T47D (cell line): ENCODE results near the gene TRAPPC12.
"Not testable (repeated sequence)": the region's sequence is repeated elsewhere in the genome, so short reads cannot be mapped to it uniquely, and the experiment has no call there.

ENCODE experiments used
- DNase-seq, 2 experiments: peaks; one replicate each; pipeline versions ENCODE4 v3.0.0 to v3.0.0-alpha.2; 2011 to 2012; ENCODE audit warnings: low read depth in 1 of 2, low spot score in 1 of 2
- JUND ChIP-seq: IDR thresholded peaks from 2 replicates; pipeline ENCODE4 v1.6.1; 2012; ENCODE audit warnings: low read depth
- in situ Hi-C: cut with HindIII; loops from 2 replicates; pipeline ENCODE4 v1.10.0; 2016; ENCODE audit warnings: low sequenced_read_pairs, low pct_unique_long_range_greater_than_20kb

The TRAPPC12 gene

DNA sequence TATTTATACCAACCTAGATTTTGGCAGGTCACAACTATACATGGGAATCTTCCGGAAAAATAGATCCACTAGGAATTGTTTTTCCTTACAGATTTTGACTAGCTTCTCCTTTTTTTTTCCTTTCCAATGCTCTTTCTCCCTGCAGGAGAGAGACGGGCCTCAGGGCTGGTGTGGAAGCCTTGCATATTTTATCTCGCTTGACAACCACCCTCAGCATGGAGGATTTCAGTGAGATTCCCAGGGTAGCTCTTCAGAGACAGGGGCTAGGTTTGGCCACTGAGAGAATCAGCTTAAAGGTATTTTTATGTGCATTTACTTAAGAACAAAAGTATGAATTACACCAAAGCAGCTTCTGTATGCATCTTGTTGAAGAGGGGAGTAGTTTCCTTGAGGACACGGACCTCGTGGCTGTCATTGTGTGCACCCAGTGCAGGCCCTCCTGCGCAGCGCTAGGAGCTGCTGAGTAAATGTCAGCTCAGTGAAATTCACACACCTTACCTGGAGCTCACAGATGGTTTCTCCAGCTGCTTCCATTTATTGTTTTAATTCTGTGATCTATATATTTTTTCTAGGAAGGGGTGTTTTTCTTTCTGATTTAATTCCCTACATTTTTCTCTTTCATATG, 54.4 kb downstream of the TRAPPC12 start:
- in situ Hi-C loops, result no loop called here
- DNase-seq, result no peak
- no peak for TF ChIP-seq JUND

DNA sequence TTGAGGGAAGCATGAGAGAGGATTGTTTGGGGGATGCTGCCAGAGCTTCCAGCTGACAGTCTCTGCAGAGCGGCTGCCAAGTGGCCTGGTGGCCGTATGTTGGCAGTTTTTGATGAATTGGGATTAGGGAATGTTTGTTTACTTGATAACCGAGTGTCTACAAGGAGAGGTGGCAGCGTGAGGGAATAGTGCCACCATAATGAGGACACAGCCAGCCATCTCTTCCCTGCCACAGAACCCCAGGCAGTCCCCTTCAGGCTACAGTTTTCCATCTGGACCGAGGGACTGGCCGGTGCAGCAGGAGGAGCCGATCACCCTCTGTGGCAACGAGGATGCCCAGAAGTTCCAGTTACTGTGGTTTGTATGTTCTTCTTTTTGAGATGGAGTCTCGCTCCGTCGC, 55.2 kb downstream of the TRAPPC12 start:
- TF ChIP-seq JUND, result no peak
- no peak for DNase-seq
- in situ Hi-C loops, result no loop called here

DNA sequence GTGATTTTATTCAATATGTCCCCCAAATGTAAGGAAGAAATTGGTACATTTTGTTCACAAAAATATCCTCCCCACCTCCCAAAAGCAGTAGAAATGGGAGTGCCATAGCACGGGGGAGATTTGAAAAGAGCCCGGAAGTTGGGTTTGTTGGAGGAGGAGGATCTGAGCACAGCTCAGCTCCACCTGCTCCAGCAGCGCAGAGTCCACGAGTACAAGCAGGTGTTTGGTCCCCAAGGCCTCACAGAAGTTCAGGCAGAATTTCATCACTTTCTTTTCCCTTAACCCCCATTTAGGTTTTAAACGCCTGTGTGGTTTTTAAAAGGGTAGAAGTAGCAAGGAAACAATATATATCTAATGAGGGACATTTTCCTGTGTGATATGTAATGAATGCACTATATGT, 56.0 kb downstream of the TRAPPC12 start:
- no peak for TF ChIP-seq JUND
- in situ Hi-C loops, result no loop called here
- no peak for DNase-seq

DNA sequence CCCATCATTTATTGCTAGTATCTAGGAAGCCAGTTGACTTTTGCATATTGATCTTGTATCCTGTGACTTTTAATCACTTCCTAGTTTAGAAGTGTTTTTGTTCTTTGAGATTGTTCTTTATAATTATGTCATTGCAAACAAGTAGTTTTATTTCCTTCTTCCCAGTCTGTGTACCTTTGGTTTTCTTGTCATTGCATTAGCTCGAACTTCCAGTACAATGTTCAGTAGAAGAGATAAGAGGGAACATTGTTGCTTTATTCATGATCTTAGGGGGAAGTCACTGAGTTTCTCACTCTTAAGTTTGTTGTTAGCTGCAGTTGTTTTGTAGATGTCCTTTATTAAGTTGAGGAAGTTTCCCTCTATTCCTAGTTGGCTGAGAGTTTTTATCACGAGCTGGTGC, 61.0 kb downstream of the TRAPPC12 start:
- no peak for TF ChIP-seq JUND
- in situ Hi-C loops, result no loop called here
- DNase-seq, result no peak

DNA sequence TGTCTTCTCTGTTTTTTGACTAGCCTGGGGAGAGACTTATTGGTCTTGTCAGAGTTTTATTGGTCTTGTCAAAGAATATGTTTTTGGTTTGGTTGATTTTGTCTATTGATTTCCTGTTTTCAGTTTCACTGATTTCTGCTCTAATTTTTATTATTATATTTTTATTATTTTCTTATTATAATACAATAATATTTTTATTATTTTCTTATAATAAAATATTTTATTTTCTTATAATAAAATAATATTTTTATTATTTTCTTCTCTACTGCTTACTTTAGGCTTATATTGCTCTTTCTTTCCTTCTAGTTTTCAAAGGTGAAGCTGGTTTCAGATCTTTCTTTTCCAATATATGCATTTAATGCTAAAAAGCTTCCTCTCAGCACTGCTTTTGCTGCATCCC, 62.0 kb downstream of the TRAPPC12 start:
- DNase-seq, result no peak
- in situ Hi-C loops, result no loop called here
- TF ChIP-seq JUND, result no peak

DNA sequence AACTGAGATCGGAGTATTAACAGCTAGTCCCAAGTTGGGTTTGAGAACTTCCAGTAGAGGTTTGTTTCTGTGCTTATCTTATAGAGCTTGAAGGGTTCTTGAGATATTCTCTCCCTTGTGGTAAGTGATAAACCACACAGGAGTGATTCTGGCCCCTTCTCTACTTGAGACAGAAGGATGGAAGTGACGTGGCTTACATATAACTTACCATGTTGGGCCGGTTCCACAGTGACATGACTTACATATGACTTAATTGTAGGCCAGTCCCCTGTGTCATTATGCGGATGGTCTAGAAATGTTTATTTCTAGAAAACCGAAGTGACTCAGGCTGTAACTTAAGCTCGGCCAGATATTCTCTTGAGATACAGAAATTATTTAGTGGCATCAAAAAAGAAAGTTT, 62.7 kb downstream of the TRAPPC12 start:
- no peak for TF ChIP-seq JUND
- no peak for DNase-seq
- in situ Hi-C loops, result no loop called here

DNA sequence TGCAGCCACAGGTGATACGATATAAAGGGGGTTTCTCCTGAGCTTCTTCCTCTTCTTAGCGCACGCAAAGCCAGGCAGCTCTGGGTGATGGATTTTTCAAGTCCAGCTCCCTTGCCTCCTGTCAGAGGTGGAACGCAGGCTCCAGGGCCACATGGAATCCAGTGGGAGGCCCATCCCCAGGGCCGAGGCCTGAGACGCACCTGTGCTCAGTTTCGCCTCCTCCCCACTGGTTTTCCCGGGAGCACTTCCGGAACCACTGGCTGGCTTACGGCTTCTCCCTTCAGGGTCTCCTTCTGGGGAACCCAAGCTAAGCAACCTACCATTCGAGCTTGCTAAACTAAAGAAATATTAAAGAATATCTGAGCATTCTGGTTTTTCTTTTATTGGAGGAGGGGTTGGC, 63.6 kb downstream of the TRAPPC12 start:
- in situ Hi-C loops, result no loop called here
- no peak for TF ChIP-seq JUND
- DNase-seq, result no peak

DNA sequence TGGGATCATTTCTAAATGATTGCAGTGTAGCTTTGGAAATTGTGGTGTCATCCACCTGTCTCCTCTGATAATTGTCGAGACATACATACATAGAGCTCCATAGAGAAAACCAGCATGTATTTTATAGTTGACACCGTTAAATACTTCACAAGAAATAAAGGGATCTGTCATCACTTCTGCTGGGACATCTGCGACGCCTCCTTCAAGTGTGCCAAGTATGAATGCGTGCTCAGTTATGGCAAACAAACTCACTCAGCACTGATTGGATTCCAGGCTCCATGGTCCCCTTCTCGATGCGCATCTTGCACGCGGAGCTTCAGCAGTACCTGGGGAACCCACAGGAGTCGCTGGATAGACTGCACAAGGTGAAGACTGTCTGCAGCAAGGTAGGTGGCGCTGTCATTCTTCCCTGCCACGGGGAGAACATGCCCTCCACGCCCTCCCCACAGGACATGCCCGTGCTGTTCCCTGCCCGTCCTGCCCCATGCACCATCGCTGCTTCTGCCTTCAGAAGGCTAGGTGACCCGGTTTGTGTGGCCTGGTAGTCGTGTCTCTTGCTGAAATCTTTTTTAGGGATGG, 64.1 kb downstream of the TRAPPC12 start:
- in situ Hi-C loops, result no loop called here
- TF ChIP-seq JUND, result no peak
- DNase-seq, result no peak

DNA sequence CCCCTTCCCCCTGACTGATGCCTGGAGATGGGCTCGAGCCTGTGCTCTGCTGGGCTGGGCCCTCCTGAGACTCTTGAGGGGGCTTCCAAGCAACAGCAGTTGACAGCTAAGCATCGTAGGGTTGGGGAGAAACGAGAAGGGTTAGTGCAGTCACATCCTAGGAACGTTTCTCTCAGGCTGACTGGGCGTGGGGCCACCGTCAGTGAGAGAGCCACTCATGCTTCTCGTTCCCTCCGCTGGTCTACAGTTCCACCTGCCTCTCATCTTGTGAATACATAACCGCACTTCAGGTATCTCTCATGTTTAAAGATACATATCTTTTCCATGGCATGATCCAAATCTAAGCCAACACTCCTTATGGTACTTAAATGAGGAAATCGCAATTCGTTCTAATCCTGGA, 66.4 kb downstream of the TRAPPC12 start:
- in situ Hi-C loops, result no loop called here
- no peak for DNase-seq
- no peak for TF ChIP-seq JUND

DNA sequence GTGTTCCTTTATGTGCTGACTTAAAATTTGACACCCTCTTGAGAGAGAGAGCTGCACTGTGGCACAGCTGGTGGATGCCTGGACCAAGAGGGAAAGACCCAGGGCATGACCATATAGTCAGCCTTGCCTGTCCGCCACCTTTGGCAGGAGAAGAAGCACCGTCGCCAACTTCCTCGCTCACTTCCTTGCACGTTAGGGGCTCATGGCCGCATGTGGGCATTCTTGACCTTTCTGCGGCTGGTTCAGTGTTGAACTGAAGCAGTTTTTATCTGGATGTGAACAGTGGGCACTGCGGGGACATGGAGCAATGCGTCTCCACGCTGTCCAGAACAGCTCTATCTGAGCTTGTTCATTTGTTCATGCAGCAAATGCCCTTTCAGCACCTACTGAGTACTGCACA, 66.9 kb downstream of the TRAPPC12 start:
- no peak for DNase-seq
- in situ Hi-C loops, result no loop called here
- TF ChIP-seq JUND, result no peak

DNA sequence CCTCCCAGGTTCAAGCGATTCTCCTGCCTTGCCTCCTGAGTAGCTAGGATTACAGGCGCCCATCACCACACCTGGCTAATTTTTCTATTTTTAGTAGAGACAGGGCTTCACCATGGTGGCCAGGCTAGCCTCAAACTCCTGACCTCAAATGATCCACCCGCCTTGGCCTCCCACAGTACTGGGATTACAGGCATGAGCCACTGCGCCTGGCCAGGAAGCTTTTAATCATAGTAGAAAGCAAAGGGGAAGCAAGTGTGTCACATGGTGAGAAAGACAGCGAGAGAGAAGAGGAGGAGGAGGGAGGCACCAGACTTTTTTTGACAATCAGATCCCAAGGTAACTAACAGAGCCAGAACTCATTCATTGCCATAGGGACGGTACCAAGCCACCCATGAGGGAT, 67.7 kb downstream of the TRAPPC12 start:
- in situ Hi-C loops, DNase-seq: not testable (repeated sequence)

DNA sequence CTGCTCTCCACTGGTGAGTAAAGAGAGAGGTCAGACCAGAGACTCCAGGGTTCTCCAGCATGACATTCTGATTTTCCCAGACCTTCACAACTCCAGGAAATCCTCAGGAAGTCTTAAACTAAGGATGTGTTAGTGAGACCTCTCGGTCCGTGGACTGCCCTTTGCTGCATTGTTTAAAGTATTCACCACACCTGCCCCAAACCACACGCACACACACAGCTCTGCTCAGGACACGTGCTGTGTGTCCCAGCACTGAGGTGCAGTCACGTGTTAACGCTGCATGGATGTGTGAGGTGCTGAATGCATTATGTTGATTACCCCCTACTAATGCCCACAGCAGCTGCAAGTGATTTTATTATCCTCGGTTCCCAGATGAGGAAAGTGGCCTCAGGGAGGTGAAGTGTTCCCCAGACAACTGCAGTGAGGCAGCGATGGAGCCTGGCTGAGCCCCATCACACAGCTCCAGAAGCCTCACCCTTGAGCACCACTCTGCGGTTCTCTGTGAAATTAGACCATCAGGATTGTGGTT, 68.4 kb downstream of the TRAPPC12 start:
- in situ Hi-C loops, result no loop called here
- DNase-seq, result no peak

DNA sequence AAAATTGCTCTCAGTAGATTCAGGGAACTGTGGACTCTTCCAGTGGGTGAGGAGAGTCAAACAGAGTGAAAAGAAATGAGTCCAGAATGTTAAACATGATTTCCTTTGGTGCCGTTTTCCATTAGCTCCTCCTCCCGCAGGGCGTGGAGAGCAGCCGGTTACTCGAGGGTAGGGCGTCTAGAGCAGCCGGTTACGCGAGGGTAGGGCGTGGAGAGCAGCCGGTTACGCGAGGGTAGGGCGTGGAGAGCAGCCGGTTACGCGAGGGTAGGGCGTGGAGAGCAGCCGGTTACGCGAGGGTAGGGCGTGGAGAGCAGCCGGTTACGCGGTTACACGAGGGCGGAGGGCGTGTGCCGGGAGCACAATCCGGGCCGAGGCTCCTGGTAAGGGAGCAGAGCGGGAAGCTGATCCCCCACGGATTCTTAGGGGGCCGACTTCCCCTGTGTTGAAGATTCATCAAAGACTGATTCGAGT, 69.0 kb downstream of the TRAPPC12 start:
- in situ Hi-C loops, DNase-seq: not testable (repeated sequence)

More for the DNA sequence above, 68.4 kb downstream of the TRAPPC12 start:
- no peak for TF ChIP-seq JUND

DNA sequence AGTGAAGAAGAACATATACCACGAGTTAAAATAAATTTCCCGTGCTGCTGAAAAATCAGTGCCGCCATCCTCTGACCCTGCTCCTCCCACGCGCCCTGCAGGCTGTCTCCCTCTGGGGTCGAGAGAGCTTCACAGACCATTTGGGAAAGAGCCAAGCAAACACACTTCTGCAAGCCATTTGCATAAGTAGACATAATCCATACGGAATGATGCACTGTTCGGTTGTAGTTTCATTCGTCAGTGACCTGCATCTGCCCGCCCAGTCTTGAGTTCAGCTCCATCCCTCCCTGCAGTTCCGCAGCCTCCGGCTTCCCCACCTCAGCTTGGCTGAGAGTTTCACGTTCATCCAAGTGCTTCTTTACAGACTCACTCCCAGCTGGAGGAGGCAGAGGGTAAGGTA, 69.6 kb downstream of the TRAPPC12 start:
- DNase-seq, result no peak
- in situ Hi-C loops, result no loop called here

More for the DNA sequence above, 69.6 kb downstream of the TRAPPC12 start:
- TF ChIP-seq JUND, result no peak
